Trophoblast cell (in vitro differentiated cells and primary cell): ENCODE measurements around the gene LDB3.

Source experiments
- DNase-seq, 2 donors: peaks; one replicate each; pipeline ENCODE4 v3.0.0-alpha.2; 2016
- H2AFZ ChIP-seq: 2 replicates; pipeline ENCODE4 v1.6.1; 2013; ENCODE audit warnings: low read length, moderate library complexity, mild to moderate bottlenecking; ENCODE audit not compliant: insufficient read depth, poor library complexity
- H2AK5ac ChIP-seq: 2 replicates; pipeline ENCODE4 v1.6.1; 2013; ENCODE audit warnings: mild to moderate bottlenecking, low read length
- H2BK120ac ChIP-seq: 2 replicates; pipeline ENCODE4 v1.6.1; 2013; ENCODE audit warnings: low read length, mild to moderate bottlenecking, moderate library complexity; ENCODE audit not compliant: insufficient read depth, poor library complexity
- H2BK12ac ChIP-seq: 2 replicates; pipeline ENCODE4 v1.6.1; 2013; ENCODE audit warnings: mild to moderate bottlenecking, low read length, moderate library complexity
- H2BK5ac ChIP-seq: 2 replicates; pipeline ENCODE4 v1.6.1; 2013; ENCODE audit warnings: low read length, low read depth, moderate library complexity, mild to moderate bottlenecking; ENCODE audit not compliant: poor library complexity
- H3K14ac ChIP-seq: 2 replicates; pipeline ENCODE4 v1.6.1; 2013; ENCODE audit warnings: mild to moderate bottlenecking, low read length
- H3K18ac ChIP-seq: 2 replicates; pipeline ENCODE4 v1.6.1; 2013; ENCODE audit warnings: mild to moderate bottlenecking, low read length
- H3K23ac ChIP-seq: 2 replicates; pipeline ENCODE4 v1.6.1; 2013; ENCODE audit warnings: low read length
- H3K27ac ChIP-seq: 2 replicates; pipeline ENCODE4 v1.5.1; 2013; ENCODE audit warnings: low read depth, mild to moderate bottlenecking, inconsistent platforms, low read length, moderate library complexity
- H3K27me3 ChIP-seq: 2 replicates; pipeline ENCODE4 v1.6.1; 2013; ENCODE audit warnings: inconsistent platforms, mild to moderate bottlenecking, low read length, moderate library complexity; ENCODE audit not compliant: insufficient read depth
- H3K36me3 ChIP-seq, 2 experiments: 1 replicate in 1 of 2; 2 replicates in 1 of 2; pipeline ENCODE4 v1.6.1; 2013; ENCODE audit warnings: low read length in 2 of 2, mild to moderate bottlenecking in 2 of 2, moderate library complexity in 1 of 2; ENCODE audit not compliant: insufficient read depth in 2 of 2, control insufficient read depth in 1 of 2
- H3K4ac ChIP-seq: 2 replicates; pipeline ENCODE4 v1.6.1; 2013; ENCODE audit warnings: low read depth, mild to moderate bottlenecking, low read length, moderate library complexity
- H3K4me1 ChIP-seq, 2 experiments: 1 replicate in 1 of 2; 2 replicates in 1 of 2; pipeline ENCODE4 v1.6.1; 2013; ENCODE audit warnings: low read length in 2 of 2, mild to moderate bottlenecking in 2 of 2, moderate library complexity in 1 of 2; ENCODE audit not compliant: insufficient read depth in 2 of 2, control insufficient read depth in 1 of 2
- H3K4me2 ChIP-seq: 2 replicates; pipeline ENCODE4 v1.6.1; 2013; ENCODE audit warnings: inconsistent platforms, mild to moderate bottlenecking, low read length, moderate library complexity
- H3K4me3 ChIP-seq: 2 replicates; pipeline ENCODE4 v1.5.1; 2013; ENCODE audit warnings: mild to moderate bottlenecking, low read depth, low read length, inconsistent platforms
- H3K79me1 ChIP-seq: one replicate; pipeline ENCODE4 v1.6.1; 2013; ENCODE audit warnings: low read length
- H3K79me2 ChIP-seq: 2 replicates; pipeline ENCODE4 v1.6.1; 2013; ENCODE audit warnings: low read length, mild to moderate bottlenecking; ENCODE audit not compliant: control insufficient read depth, insufficient read depth, poor library complexity
- H3K9ac ChIP-seq: 2 replicates; pipeline ENCODE4 v1.6.1; 2013; ENCODE audit warnings: mild to moderate bottlenecking, low read length
- H3K9me3 ChIP-seq: 2 replicates; pipeline ENCODE4 v1.6.1; 2013; ENCODE audit warnings: low read depth, mild to moderate bottlenecking, control low read depth, inconsistent platforms, low read length; ENCODE audit not compliant: insufficient read depth
- H4K12ac ChIP-seq: 2 replicates; pipeline ENCODE4 v1.6.1; 2013; ENCODE audit warnings: low read depth, mild to moderate bottlenecking, low read length, moderate library complexity
- H4K8ac ChIP-seq: 2 replicates; pipeline ENCODE4 v1.6.1; 2013; ENCODE audit warnings: low read depth, mild to moderate bottlenecking, low read length, moderate library complexity
- H4K91ac ChIP-seq: one replicate; pipeline ENCODE4 v1.6.1; 2013; ENCODE audit warnings: low read depth, mild to moderate bottlenecking, low read length, moderate library complexity
- WGBS: extraction: QIAGEN DNeasy Blood & Tissue Kit; methylation state at CpG from one replicate; pipeline ENCODE4 v1.1.7; 2013; ENCODE audit warnings: missing lambda C conversion rate; ENCODE audit not compliant: insufficient read length, insufficient coverage; ENCODE audit errors: extremely low coverage; 5-methylcytosine and 5-hydroxymethylcytosine counted together

LDB3 gene

GRCh38 chr10:86692023-86692514 is 23.8 kb downstream of the LDB3 start:
- no peak overlapping the region for H3K4ac ChIP-seq
- H3K27ac ChIP-seq, result no peak overlapping the region
- no peaks in the 10 kb centered on the region for H3K79me1 ChIP-seq
- H3K9me3 ChIP-seq, result no peaks in the 10 kb centered on the region
- no peaks in the 10 kb centered on the region for H3K36me3 ChIP-seq
- no peak overlapping the region for H4K8ac ChIP-seq
- no CpG with 5 or more reads among the region's 8 CpGs for WGBS
- H2BK5ac ChIP-seq, result no peak overlapping the region
- no peak overlapping the region for H3K18ac ChIP-seq
- no peaks in the 10 kb centered on the region for H3K27me3 ChIP-seq
- H3K4me2 ChIP-seq, result no peak overlapping the region
- H3K4me3 ChIP-seq, result no peak overlapping the region
- H2AK5ac ChIP-seq, result no peak overlapping the region
- H3K4me1 ChIP-seq, result no peaks in the 10 kb centered on the region
- H3K79me2 ChIP-seq, result no peaks in the 10 kb centered on the region
- H2BK12ac ChIP-seq, result no peak overlapping the region
- H3K14ac ChIP-seq, result no peak overlapping the region
- H3K23ac ChIP-seq, result no peak overlapping the region
- no peak overlapping the region for H4K91ac ChIP-seq
- no peak overlapping the region for H3K9ac ChIP-seq
- DNase-seq, result no peak
- no peak overlapping the region for H4K12ac ChIP-seq
- H2BK120ac ChIP-seq, result no peak overlapping the region
- H2AFZ ChIP-seq, result no peak overlapping the region

GRCh38 chr10:86692664-86693063 is 24.4 kb downstream of the LDB3 start:
- no peak overlapping the region for H3K23ac ChIP-seq
- no peak for DNase-seq
- H2BK12ac ChIP-seq, result no peak overlapping the region
- no peak overlapping the region for H3K9ac ChIP-seq
- no peak overlapping the region for H3K27ac ChIP-seq
- no CpG with 5 or more reads among the region's 7 CpGs for WGBS
- H3K9me3 ChIP-seq, result no peaks in the 10 kb centered on the region
- no peak overlapping the region for H2BK5ac ChIP-seq
- no peak overlapping the region for H2AFZ ChIP-seq
- H3K79me1 ChIP-seq, result no peaks in the 10 kb centered on the region
- H3K79me2 ChIP-seq, result no peaks in the 10 kb centered on the region
- H4K8ac ChIP-seq, result no peak overlapping the region
- H2AK5ac ChIP-seq, result no peak overlapping the region
- H3K4me1 ChIP-seq, result no peaks in the 10 kb centered on the region
- H4K91ac ChIP-seq, result no peak overlapping the region
- no peak overlapping the region for H3K14ac ChIP-seq
- no peak overlapping the region for H4K12ac ChIP-seq
- H3K36me3 ChIP-seq, result no peaks in the 10 kb centered on the region
- H3K18ac ChIP-seq, result no peak overlapping the region
- no peak overlapping the region for H2BK120ac ChIP-seq
- no peak overlapping the region for H3K4me3 ChIP-seq
- H3K4me2 ChIP-seq, result no peak overlapping the region
- H3K4ac ChIP-seq, result no peak overlapping the region
- no peaks in the 10 kb centered on the region for H3K27me3 ChIP-seq

- Histone ChIP-seq H3K27me3 (no peaks in the 10 kb centered on the region), H2BK12ac (no peak overlapping the region), H3K4me2 (no peak overlapping the region), H3K27ac (no peak overlapping the region), H3K79me1 (no peaks in the 10 kb centered on the region), H2BK120ac (no peak overlapping the region), H4K91ac (no peak overlapping the region), H4K12ac (no peak overlapping the region), H4K8ac (no peak overlapping the region), H3K4me3 (no peak overlapping the region), H3K36me3 (no peaks in the 10 kb centered on the region), H3K4me1 (no peaks in the 10 kb centered on the region), H3K4ac (no peak overlapping the region), H2AK5ac (no peak overlapping the region), H3K9me3 (no peaks in the 10 kb centered on the region), H3K18ac (no peak overlapping the region), H2BK5ac (no peak overlapping the region), H3K14ac (no peak overlapping the region), H3K79me2 (no peaks in the 10 kb centered on the region), H3K23ac (no peak overlapping the region), H3K9ac (no peak overlapping the region), H2AFZ (no peak overlapping the region)
- no peak for DNase-seq
- no CpG with 5 or more reads among the region's 2 CpGs for WGBS
Measured at GRCh38 chr10:86693275-86693674, 25.0 kb downstream of the LDB3 start.

- no peaks in the 10 kb centered on the region for H3K9me3 ChIP-seq
- no peak overlapping the region for H3K9ac ChIP-seq
- no peaks in the 10 kb centered on the region for H3K4me1 ChIP-seq
- no peaks in the 10 kb centered on the region for H3K27me3 ChIP-seq
- H2AK5ac ChIP-seq, result no peak overlapping the region
- no peak overlapping the region for H2AFZ ChIP-seq
- DNase-seq, result peak in 1 of 2 donors; percentile 59
- H3K36me3 ChIP-seq, result no peaks in the 10 kb centered on the region
- H2BK120ac ChIP-seq, result no peak overlapping the region
- no peaks in the 10 kb centered on the region for H3K79me2 ChIP-seq
- no peaks in the 10 kb centered on the region for H3K79me1 ChIP-seq
- no peak overlapping the region for H3K4ac ChIP-seq
- H2BK12ac ChIP-seq, result no peak overlapping the region
- WGBS, result no CpG with 5 or more reads among the region's 10 CpGs
- no peak overlapping the region for H3K18ac ChIP-seq
- no peak overlapping the region for H4K8ac ChIP-seq
- no peak overlapping the region for H3K4me3 ChIP-seq
- no peak overlapping the region for H3K23ac ChIP-seq
- H4K91ac ChIP-seq, result no peak overlapping the region
- H3K14ac ChIP-seq, result no peak overlapping the region
- no peak overlapping the region for H4K12ac ChIP-seq
- H3K4me2 ChIP-seq, result no peak overlapping the region
- H3K27ac ChIP-seq, result no peak overlapping the region
- no peak overlapping the region for H2BK5ac ChIP-seq
Measured at GRCh38 chr10:86693721-86694369, 25.5 kb downstream of the LDB3 start.
